Activated B cell treated with CpG ODN at 0.5 μM for 24 hours (primary cell): ENCODE measurements around the gene DTYMK. TPM values are rescaled to one million over a fixed set of nuclear protein-coding genes. Genes with fewer than 3 reads are reported as not detected.
A peak's percentile ranks its signal among the peaks of the same experiment; 100 is the strongest.

ENCODE experiments used
- ATAC-seq: fragments of 200-7000 bp; cut with Tn5 transposase; one replicate; pipeline ENCODE4 v1.10.0; 2021; ENCODE audit warnings: low read depth, mild to moderate bottlenecking, moderate library complexity
- CTCF ChIA-PET: fragments of 350-600 bp; sonication (Branson Sonifier 250); formaldehyde crosslinking; loops from one replicate; lab custom pipeline; 2021; ENCODE audit warnings: antibody characterized with exemption; lab: Charles Lee
- POLR2A ChIA-PET: fragments of 350-600 bp; sonication (Branson Sonifier 250); formaldehyde crosslinking; loops from one replicate; lab custom pipeline; 2021; ENCODE audit warnings: antibody characterized with exemption; lab: Charles Lee
- DNase-seq: peaks from one replicate; pipeline ENCODE4 v3.0.0; 2022
- H3K27ac Mint-ChIP-seq: one replicate; pipeline ENCODE4 v1.8.0; 2020; ENCODE audit warnings: mixed read lengths
- H3K27me3 Mint-ChIP-seq: one replicate; pipeline ENCODE4 v1.8.0; 2021; ENCODE audit warnings: mixed read lengths
- H3K36me3 Mint-ChIP-seq: one replicate; pipeline ENCODE4 v1.8.0; 2021; ENCODE audit warnings: low read depth, mixed read lengths
- H3K4me1 Mint-ChIP-seq: one replicate; pipeline ENCODE4 v1.8.0; 2021; ENCODE audit warnings: mixed read lengths
- H3K4me3 Mint-ChIP-seq: one replicate; pipeline ENCODE4 v1.8.0; 2020; ENCODE audit warnings: mild to moderate bottlenecking, mixed read lengths
- H3K9me3 Mint-ChIP-seq: one replicate; pipeline ENCODE4 v1.8.0; 2020; ENCODE audit warnings: mixed read lengths
- CTCF ChIP-seq: fragments of 200-600 bp; IDR thresholded peaks from one replicate; pipeline ENCODE4 v1.8.0; 2022; ENCODE audit warnings: antibody characterized with exemption, mild to moderate bottlenecking
- intact Hi-C: fragments of 100-400 bp; cut with micrococcal nuclease; formaldehyde crosslinking; loops from one replicate; pipeline ENCODE4 v1.15.1; 2024
- total RNA-seq: library from RNA; stranded (reverse); gene quantifications from 2 replicates; pipeline ENCODE4 v1.2.3, GENCODE V29; 2022

The DTYMK gene
- total RNA-seq, 1 donor from 2014 or later: 34.7 TPM

- Mint-ChIP-seq H3K36me3 (peaks cover 62% of the 10 kb centered on the region), H3K9me3 (no peaks in the 10 kb centered on the region), H3K27ac (no peak overlapping the region), H3K4me3 (no peak overlapping the region), H3K4me1 (no peaks in the 10 kb centered on the region), H3K27me3 (no peaks in the 10 kb centered on the region)
- ATAC-seq (no peak), DNase-seq (no peak)
- ChIA-PET POLR2A (no interaction called here), CTCF (no interaction called here)
- no peak for TF ChIP-seq CTCF
- intact Hi-C loops: no loop called here
Measured at GRCh38 chr2:241660593-241661213, 25.9 kb downstream of the DTYMK start.

- intact Hi-C loops: no loop called here
- TF ChIP-seq CTCF: no peak
- ATAC-seq (peak; percentile 34), DNase-seq (no peak)
- no peaks in the 10 kb centered on the region for H3K9me3 Mint-ChIP-seq
- no peak overlapping the region for H3K4me3 Mint-ChIP-seq
- H3K4me1 Mint-ChIP-seq: no peaks in the 10 kb centered on the region
- CTCF ChIA-PET: interaction anchor here (1.9 to 2.0 kb wide), 2 partner anchors 220 to 808 kb away, joined by 5 to 8 read pairs; no protein-coding TSS in a partner anchor
- POLR2A ChIA-PET: interaction anchor here (1.2 kb wide), 1 partner anchor 17 kb away, joined by 3 read pairs; no protein-coding TSS in a partner anchor
- H3K27me3 Mint-ChIP-seq: no peaks in the 10 kb centered on the region
- no peak overlapping the region for H3K27ac Mint-ChIP-seq
- peaks cover 75% of the 10 kb centered on the region for H3K36me3 Mint-ChIP-seq
Measured at GRCh38 chr2:241659150-241659739, 27.4 kb downstream of the DTYMK start.

GRCh38 chr2:241658296-241658695, 28.3 kb downstream of the DTYMK start:
- ChIA-PET CTCF (interaction anchor here (1.9 to 2.0 kb wide), 2 partner anchors 221 to 807 kb away, joined by 5 to 8 read pairs; no protein-coding TSS in a partner anchor), POLR2A (no interaction called here)
- H3K4me3 Mint-ChIP-seq: no peak overlapping the region
- peaks cover 82% of the 10 kb centered on the region for H3K36me3 Mint-ChIP-seq
- no peak overlapping the region for H3K27ac Mint-ChIP-seq
- ATAC-seq (no peak), DNase-seq (no peak)
- no peaks in the 10 kb centered on the region for H3K27me3 Mint-ChIP-seq
- H3K9me3 Mint-ChIP-seq: no peaks in the 10 kb centered on the region
- intact Hi-C loops: no loop called here
- no peak for TF ChIP-seq CTCF
- no peaks in the 10 kb centered on the region for H3K4me1 Mint-ChIP-seq

GRCh38 chr2:241657786-241658254, 28.8 kb downstream of the DTYMK start:
- H3K27me3 Mint-ChIP-seq: no peaks in the 10 kb centered on the region
- intact Hi-C loops: no loop called here
- peaks cover 86% of the 10 kb centered on the region for H3K36me3 Mint-ChIP-seq
- no peak for ATAC-seq
- H3K27ac Mint-ChIP-seq: no peak overlapping the region
- H3K4me3 Mint-ChIP-seq: no peak overlapping the region
- DNase-seq: no peak
- CTCF ChIA-PET: interaction anchor here (1.9 to 2.0 kb wide), 2 partner anchors 221 to 807 kb away, joined by 5 to 8 read pairs; no protein-coding TSS in a partner anchor
- H3K4me1 Mint-ChIP-seq: no peaks in the 10 kb centered on the region
- POLR2A ChIA-PET: interaction anchor here (0.6 kb wide), 1 partner anchor 821 kb away, joined by 3 read pairs; no protein-coding TSS in a partner anchor
- no peak for TF ChIP-seq CTCF
- no peaks in the 10 kb centered on the region for H3K9me3 Mint-ChIP-seq

- intact Hi-C loops: no loop called here
- ChIA-PET CTCF (no interaction called here), POLR2A (no interaction called here)
- Mint-ChIP-seq H3K36me3 (peaks cover 93% of the 10 kb centered on the region), H3K4me3 (no peak overlapping the region), H3K27ac (no peak overlapping the region), H3K4me1 (no peaks in the 10 kb centered on the region), H3K9me3 (no peaks in the 10 kb centered on the region), H3K27me3 (no peaks in the 10 kb centered on the region)
- DNase-seq: no peak
- TF ChIP-seq CTCF: no peak
- no peak for ATAC-seq
Measured at GRCh38 chr2:241656190-241656741, 30.3 kb downstream of the DTYMK start.
